GM12874 (cell line): Measurements from ENCODE around the gene BPTF.

Experiments used
- TF ChIP-seq, protein P1 (sequence below): IDR thresholded peaks from 2 replicates; pipeline ENCODE4 v1.5.1; 2011; ENCODE audit warnings: low read depth, mild to moderate bottlenecking, control low read depth, low read length, moderate library complexity; ENCODE audit not compliant: insufficient read depth

The BPTF gene

DNA sequence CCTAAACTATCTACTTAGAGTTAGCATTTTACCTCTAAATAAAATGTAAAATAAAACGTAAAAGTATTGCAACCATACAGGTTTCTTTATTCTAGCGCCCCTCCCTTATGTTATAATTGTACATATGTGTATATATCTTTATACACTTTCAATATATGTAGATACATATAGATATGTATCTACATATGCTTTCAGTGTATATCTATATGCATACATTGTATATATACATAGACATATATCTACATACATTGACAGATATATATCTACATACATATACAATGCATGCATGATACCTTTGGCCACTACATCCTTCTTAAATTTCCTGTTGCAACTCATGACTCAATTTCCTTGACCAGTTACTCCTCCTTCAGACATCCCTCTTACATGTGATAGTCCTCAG is 16.7 kb downstream of the BPTF start:
- TF ChIP-seq, protein P1, sequence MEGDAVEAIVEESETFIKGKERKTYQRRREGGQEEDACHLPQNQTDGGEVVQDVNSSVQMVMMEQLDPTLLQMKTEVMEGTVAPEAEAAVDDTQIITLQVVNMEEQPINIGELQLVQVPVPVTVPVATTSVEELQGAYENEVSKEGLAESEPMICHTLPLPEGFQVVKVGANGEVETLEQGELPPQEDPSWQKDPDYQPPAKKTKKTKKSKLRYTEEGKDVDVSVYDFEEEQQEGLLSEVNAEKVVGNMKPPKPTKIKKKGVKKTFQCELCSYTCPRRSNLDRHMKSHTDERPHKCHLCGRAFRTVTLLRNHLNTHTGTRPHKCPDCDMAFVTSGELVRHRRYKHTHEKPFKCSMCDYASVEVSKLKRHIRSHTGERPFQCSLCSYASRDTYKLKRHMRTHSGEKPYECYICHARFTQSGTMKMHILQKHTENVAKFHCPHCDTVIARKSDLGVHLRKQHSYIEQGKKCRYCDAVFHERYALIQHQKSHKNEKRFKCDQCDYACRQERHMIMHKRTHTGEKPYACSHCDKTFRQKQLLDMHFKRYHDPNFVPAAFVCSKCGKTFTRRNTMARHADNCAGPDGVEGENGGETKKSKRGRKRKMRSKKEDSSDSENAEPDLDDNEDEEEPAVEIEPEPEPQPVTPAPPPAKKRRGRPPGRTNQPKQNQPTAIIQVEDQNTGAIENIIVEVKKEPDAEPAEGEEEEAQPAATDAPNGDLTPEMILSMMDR, result no peak

DNA sequence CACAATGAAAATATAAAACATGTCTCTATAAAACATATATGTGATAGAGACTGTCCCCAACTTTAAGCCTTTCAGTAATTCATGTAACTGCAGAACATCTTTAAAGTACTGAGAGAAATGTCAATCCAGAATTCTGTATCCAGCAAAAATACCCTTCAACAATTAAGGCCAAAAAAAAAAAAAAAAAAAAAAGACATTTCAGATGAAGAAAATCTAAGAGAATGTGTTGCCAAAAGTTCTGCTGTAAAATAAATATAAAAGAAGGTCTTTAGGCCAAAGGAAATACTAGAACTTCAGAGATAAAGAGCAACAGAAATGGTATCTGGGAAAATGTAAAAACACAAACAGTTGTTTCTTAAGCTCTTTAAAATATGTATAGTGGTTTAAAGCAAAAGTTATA is 17.3 kb downstream of the BPTF start:
- TF ChIP-seq, protein P1, result no peak

DNA sequence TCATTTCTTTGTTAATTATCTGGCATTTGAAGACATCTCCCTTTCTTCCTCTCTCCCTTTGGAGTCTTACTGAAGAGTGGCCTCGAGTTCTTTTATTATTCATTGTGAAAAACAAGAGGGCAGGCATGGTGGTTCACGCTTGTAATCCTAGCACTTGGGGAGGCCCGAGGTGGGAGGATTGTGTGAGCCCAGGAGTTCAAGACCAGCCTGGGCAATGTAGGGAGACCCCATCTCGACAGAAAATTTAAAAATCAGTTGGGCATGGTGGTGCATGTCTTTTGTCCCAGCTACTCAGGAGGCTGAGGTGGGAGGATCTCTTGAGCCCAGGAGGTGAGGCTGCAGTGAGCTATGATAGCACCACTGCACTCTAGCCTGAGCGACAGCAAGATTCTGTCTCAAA is 20.1 kb downstream of the BPTF start:
- TF ChIP-seq, protein P1, result no peak

DNA sequence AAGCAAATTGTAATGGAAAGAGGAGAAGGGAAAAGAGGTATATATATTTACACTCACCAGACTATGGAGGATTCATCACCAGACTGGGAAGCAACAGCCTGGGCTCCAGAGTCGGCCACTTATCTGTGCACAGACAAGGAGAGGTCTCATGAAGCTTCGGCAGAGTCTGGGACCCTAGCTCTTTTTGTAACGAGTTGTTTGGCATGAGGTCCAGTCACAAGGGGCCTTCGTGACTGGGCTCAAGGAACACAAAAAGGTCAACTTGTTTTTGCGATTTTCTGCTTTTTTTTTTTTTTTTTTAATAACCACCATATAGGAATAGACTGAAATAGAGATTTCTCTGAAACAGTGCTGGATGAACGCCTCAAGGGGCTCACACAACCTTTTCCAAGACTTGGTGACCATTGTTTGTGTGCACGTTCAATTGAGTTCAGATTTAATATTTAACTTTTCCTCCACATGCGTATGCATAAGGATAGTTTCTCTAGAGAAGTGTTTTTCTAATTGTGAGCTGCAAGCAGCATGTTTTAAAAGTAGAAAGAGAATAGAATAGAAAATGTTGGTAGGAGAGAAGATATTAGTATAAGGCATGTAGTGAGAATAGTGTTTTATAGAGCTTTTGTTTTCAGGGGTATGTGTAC is 25.8 kb downstream of the BPTF start:
- TF ChIP-seq, protein P1, result no peak

DNA sequence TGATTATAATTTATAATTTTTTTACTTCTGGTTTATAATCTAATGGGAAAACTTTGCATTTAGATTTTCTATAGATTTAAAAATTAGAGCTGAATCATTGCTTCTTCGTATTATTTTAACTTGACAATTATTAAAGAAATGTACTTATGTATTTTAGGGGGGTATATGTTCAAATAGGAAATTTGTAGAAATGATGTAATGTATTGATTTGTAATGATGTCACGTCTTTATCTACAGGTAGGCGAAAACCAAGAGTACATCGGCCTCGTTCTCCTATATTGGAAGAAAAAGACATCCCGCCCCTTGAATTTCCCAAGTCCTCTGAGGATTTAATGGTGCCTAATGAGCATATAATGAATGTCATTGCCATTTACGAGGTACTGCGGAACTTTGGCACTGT is 28.4 kb downstream of the BPTF start:
- TF ChIP-seq, protein P1, result no peak

DNA sequence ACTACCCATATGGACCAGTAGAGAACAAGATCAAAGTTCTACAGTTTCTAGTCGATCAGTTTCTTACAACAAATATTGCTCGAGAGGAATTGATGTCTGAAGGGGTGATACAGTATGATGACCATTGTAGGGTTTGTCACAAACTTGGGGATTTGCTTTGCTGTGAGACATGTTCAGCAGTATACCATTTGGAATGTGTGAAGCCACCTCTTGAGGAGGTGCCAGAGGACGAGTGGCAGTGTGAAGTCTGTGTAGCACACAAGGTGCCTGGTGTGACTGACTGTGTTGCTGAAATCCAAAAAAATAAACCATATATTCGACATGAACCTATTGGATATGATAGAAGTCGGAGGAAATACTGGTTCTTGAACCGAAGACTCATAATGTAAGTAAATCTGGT is 29.1 kb downstream of the BPTF start:
- TF ChIP-seq, protein P1, result no peak

DNA sequence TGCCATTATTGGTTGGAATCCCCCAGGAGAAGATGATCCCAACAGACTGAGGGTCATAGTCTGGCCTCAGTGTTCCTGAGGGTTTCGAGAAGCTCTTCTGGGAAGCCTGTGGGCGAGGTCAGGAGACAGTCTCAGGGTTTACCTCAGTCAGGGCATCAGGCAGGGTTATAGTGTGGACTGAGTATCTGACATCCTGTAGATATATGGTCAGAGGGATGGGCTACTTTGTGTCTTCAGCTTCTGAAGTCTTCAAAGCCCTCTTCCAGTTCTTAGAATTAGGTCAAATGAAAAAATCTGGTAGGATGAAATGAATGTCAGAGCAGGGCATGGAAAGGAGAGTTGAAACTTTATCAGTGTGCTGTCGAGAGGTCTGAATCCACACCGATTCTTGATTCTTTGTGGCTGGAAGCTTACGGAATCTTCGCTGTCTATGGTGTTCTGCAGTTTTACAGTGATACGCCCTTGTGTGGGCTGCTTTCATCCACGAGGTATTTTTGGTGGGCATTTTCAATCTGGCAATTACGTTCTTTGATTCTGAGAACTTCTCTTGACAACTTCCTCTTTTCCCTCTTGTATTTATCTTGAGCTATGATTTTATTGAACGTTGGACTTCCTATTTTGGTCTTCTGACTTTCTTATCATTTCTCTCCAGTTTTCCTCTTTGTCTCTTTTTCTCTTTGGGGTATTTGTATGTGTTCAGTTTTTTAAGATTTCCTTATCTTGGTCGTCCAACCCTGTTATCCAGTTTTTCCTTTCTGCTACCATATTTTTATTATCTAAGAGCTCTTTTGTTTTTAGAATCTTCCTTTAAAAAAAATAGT is 30.4 kb downstream of the BPTF start:
- TF ChIP-seq, protein P1, result no peak
